ENCODE data around the gene CDKL4.

GRCh38 chr2:39142904-39143605 lies 100.7 kb downstream of the CDKL4 start:
- TF ChIP-seq POLR2A (IDR thresholded peaks at IDR 0.05; ENCODE audit: low read depth, low read length): no peak
- no peak for TF ChIP-seq TAF1 (IDR thresholded peaks at IDR 0.05; ENCODE audit: low read depth, low read length)
- no peak for TF ChIP-seq POLR2AphosphoS5 (IDR thresholded peaks at IDR 0.05; ENCODE audit: low read depth, low read length)
- no peak for TF ChIP-seq PAX5 (IDR thresholded peaks at IDR 0.05; ENCODE audit: insufficient read depth, low read length, severe bottlenecking)

Measured in GM12891 (cell line).